DMS 273 (cell line): ENCODE data around the gene ASPSCR1.
A peak's percentile ranks its signal among the peaks of the same experiment; 100 is the strongest.

Experiments
- DNase-seq: peaks from one replicate; lab custom pipeline; 2025; ENCODE audit not compliant: unreplicated experiment; lab: John Stamatoyannopoulos, UW

The ASPSCR1 gene

DNA sequence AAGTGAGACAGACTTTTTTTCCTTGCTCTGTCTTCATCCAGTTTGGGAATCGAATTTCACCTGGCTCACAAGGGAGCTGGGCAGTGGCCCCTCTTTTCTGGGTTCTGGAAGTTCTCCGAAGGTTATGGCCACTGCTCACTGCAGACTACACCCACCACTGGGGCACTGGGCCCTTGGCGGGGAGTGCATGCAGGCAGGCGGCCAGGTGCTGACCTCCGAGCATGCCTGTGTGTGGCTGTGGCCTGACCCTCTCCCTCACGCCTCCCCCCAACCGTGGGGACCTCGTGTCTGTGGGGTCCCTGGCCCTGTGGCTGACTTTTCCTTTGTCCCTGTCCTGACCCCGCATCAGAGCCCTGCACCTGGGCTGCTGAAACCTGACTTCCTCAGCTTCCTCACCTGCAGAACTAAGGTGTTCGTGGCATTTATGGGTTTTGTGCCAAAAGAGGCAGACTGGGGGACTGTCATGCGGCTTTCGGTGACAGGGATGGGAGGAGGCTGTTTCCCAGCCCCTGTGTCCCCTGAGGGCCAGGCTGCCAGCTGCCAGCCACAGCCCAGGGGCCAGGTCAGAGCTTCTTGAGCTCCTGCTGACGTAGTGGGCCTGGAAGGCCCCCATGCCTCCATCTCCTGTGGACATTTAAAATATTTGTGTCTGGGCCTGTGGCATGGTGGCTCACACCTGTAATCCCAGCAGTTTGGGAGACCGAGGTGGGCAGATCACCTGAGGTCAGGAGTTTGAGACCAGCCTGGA is 21.4 kb downstream of the ASPSCR1 start:
- DNase-seq = no peak

DNA sequence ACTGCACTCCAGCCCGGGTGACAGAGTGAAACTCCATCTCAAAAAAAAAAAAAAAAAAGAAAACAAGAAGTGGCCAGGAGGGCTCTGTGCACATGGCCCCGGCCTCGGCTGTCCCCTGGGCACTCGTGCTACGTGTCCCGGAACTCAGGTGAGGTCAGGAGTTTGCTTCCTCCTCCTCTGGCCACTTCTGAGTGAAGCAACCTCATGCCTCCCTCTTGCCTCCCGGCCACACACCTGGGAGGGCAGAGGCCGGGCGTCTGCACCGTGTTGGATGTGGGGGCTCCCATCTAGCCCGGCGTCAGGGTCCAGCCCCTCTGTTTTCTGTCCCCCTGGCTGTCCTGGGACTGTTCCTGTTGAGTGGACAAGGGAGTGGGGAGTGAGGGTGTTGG is 22.2 kb downstream of the ASPSCR1 start:
- no peak for DNase-seq

DNA sequence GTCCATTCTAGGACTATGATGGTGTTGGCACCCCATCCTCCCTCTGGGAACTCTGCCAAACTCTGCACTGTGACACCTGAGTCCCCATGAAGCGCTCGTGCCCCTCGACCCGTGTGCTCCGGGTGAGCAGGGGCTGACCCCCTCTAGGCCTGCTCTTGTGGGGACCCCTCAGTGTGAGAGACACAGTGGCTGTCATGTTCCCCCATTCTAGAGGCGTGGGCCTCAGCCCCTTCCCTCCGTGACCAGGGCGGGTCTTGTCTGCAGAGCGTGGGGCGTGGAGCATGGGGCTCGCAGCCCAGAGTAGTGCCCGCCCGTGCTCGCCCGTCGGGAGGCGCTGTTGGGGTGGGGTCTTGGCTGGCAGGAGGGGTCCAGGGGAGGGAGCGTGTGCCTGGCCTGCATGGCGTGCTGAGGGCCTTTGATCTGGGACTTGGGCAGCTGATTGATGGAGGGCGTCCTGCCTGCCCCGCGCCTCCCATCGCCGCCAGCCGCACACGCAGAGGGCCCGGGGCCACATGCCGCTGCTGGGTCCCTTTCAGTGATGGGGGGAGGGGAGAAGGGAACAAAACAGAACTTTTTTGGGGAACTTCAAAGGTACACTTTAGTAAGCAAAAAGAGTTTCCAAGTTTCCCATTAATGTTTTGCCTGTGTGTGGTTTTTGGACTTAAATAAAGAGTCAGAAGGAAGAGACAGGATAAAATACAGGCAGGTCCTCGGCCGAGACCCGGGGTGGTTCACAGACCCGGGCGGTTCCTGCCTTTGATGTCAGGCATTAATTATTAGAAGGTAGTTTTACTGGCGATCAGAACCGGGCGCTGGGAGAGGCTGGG is 22.8 kb downstream of the ASPSCR1 start:
- no peak for DNase-seq

DNA sequence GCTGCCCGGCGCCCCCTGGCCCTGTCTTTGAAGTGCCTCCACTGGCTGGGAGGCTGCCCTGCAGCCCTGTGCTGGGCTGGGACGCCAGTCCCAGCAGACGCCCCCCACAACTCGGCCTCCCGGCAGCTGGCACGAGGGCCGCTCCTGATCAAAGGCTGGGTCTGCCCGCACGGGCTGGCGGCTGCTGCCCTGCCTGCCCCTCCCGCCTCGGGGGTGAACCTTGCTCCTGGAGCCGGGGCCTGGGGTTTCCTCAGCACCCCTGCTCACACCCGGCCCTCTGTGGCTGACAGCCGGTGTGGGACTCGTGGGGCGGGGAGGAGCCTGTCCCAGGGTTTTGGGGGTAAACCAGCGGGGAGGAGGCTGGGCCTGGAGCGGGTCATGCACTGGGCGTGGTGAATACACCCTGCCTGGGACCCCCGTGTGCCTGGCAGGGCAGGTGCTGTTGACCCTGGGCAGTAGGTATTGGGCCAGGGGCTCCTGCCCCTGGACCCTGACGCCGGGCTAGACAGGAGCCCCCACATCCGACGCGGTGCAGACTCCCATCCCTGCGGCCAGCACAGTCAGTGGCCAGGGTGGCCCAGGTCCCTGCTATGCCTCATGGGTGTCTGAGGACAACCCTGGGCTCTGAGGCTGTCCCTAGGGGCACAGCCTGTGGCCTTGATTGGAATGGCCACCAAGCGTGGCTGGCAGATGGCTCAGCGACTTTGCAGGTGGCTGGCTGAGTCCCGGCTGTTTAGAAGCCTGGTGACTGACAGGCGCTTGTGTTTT is 23.6 kb downstream of the ASPSCR1 start:
- peak; percentile 60 for DNase-seq

DNA sequence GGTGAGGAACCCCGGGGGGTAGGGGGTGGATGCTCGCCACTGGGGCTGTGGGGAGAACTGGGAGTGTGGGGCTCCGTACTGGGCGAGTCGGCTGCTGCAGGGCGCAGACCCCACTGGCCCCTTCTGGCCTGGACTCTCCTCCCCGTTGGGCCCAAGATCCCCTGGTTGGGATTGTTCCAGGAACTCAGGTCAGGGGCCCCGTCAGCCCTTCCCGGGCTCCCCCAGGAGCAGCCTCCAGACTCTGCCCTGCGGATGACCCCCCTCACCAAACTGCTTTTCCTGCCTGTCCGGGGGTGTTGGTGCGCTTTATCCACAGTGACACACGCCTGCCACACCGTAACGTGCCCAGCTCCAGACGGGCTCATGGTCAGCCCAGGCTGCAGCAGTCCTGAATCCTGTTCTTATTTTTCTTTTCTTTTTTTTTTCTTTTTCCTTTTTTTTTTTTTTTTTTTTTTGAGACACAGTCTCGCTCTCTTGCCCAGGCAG is 24.2 kb downstream of the ASPSCR1 start:
- DNase-seq = no peak

DNA sequence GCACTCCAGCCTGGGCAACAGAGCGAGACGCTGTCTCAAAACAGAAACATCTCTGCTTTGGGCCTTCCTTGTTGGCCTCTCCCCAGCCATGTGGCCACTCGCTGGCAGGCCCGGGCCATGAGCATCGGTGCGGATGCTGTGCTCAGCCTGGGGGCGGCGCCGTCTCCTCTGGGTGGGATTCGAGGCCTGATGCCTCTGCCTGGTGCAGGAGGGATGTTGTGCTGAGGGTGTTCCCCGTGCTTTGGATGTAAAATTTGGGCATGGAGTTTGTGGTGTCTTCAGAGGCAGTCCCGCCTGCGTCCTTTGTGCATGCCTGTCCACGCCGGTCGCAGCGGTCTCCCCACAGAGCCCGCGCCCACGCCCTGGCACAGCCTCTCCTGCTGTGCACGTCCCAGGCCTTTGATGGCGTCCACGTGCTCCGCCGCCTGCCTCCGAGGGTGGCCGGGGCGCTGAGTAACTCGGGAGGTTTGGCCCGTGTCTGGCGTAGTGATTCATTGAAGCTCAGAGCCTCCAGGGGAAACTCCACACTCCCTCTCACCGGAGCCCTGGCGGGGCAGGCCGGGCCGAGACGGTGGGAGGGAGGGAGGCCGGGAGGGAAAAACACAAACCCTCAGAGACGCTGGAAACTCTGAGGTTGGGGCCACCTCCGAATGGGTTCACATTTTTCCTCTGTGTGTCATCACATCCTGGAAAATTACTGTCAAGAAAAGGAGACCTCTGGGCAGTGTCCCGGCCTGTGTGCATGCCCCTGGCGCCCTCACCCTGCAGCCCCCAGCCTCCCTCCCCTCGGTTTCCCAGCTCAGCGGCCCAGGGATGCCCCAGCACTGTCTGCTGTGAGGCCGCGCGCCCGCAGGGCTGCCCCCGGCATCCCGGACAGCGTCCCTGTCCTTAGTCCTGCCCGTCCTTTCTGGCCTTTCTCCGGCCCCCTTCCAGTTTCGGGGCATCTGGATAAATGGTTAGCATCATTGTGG is 26.3 kb downstream of the ASPSCR1 start:
- peak; percentile 34 for DNase-seq

DNA sequence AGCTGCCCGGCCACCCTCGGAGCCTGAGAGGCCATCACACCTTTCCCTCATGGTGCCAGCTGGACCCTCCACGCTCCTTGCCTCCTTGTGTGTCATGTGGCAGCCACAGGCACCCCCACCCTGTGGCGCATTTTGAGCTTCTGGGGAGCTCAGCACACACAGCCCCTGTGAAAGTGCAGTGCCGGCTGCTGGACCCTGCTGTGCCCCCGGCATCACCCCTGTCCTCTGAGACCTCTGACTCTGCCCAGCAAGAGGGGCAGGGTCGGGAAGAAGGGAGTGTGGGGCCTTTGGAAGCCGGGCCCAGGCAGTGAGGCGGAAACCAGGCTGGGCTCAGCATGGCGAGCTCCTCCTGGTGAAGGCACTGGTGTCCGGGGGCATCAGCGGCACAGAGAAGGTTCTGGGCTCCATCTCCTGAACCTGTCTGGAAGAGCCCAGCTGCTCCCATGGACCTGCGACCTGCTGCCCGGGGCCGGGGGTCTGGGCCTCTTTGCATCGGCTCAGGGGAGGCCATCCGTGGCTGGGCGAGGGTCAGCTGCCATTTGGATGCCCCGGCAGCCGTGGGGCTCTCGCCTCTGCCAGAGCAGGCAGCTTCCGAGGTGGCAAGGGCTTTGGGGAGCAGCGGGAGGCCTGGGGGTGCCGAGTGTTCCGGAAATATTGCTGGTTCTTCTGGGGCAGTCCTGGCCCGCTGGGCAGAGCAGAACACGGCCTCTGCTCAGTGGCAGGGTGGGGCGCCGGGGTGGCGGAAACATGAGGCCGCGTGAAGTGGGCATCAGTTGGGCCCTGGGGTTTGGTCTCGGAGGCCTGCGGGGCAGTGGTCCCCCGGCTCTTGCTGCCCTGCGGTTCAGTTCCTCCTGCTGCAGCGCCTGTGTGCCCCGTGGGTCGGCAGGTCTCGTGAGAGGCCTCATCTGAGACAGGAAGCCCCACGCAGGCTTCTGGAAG is 27.4 kb downstream of the ASPSCR1 start:
- no peak for DNase-seq

DNA sequence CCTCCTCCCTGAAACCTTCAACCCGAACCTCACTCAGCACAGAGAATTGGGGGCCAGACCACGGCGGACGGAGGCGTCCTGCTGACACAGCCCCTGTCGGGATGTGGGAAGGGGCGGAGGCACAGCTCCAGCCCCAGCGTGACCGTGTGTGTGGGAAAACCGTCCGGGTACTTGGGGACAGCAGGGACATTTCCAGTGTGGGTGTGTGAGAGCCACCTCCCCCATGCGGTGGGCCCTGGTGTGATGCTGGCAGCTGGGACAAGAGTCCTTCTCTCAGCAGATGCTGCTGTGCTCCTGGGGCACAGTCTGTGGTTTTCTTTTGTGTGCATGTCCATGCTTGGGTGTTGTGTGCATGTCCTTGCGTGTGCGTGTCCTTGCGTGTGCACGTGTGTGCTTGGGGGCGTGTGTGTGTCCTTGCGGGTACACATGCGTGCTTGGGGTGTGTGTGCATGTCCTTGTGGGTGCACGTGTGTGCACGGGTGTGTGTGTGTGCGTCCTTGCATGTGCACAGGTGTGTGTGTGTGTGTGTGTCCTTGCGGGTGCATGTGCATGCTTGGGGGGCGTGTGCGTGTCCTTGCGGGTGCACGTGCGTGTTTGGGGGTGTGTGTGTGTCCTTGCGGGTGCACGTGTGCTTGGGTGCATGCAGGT is 28.4 kb downstream of the ASPSCR1 start:
- no peak for DNase-seq

DNA sequence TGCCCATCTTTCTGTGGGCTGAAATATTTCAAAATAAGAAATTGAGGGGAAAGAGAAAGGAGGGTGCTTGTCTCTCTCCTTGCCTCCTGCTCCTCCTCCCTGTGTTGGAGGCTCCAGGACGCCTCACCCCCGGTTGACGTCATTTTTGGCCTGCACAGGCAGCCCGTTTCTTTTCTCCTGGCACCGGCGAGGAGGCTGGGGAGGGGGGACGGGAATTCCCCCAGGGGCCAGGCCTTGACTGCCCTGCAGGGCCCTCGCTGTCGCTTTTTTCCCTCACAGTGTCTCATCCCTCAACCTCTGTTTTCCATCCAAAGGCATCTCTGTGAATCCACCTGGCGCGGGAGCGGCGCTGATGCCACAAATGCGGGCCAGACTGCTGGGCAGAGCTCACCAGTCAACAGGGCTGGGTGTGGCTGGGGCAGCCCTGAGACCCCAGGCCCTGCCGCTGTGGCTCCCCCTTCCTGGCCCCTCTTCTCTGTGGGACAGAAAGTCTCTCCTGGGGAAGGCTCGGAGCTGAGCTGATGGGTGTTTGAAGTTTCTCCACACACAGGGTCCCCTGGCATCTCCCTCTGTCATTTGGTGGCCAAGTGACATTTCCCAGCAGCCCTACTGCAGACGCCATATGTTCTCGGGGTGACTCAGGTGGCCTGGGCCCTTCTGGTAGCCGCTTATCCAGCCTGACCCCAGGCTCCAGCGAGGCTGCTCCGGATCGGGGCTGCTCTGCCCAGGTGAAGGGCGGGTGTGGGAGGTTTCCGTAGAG is 29.2 kb downstream of the ASPSCR1 start:
- DNase-seq = peak; percentile 67

DNA sequence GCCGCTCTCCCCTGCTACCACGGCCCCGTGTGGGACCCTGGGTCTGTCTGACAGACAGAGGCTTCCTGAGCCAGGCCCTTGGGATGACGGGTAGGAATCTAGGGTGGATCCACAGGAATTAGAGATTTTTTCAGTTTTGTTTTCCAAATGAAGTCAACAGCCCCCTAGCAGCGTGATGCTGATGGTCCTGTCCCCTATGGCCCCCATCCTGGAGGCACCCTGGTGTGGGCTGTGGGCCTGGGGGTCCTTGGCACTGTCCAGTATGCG is 29.7 kb downstream of the ASPSCR1 start:
- no peak for DNase-seq

DNA sequence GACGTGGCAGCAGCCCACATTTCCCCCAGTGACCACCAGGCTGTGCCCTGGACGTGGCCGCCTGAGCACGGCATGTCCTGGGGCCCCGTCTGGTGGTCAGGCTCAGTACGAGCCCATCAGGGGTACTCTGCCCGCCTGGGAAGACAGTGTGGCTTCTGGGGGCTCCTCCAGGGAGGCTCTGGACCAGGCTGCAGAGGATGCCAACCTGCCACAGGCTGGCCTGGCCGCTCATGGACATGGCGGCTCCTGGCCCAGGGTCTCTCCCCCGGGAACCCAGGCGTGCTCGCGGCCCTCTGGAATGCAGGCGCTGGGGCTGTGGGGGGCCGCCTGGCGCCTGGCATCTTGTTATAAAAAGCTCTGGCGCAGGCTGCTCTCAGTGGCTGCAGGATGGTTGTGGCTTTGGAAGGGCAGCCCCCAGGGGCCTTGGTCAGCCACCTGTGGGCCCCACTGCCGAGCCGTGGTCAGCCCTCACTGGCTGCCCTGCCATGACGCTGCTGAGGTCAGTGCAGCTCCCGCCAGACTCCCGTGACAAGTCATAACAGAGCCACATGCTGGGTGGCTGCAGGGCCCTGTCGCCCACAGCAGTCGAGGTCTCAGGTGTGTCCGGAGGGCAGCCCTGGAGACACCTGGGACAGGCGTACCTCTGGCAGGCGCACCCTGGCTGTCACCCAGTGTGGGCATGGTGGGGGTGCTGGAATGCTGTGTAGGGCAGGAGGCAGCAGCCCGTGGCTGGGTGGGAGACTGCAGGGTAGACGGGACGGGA is 30.2 kb downstream of the ASPSCR1 start:
- no peak for DNase-seq

DNA sequence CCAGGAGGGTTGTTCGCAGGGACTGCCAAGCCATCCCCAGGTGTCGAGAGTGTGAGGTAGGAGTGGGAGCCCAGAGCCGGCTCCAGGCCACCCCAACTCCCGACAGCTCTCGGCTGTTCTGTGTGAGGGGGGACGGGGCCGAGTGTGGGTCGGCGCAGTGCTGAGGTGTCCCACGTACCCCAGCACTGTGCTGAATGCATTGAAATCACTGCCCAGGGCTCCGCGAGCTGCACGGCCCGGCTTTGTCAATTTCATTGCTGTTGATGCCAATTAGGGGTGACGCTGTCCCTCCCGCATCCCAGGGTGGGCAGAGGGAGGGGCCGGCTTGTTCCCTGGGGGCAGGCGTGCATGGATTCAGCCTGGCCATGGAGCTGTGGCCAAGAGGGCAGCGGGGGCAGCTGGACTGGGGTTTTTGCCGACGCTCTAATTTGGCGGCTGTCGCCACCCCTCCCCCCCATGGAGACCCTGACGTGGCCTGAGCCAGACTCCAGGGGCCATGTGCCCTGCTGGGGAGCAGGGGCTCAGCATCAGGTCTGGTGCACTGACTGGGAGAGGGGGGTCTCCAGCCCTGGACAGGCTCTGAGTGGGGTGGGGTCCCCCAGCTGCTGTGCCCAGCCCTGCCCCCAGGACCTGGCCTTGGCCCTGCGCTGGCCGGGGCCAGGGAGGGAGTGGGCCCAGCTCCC is 31.0 kb downstream of the ASPSCR1 start:
- DNase-seq = no peak

DNA sequence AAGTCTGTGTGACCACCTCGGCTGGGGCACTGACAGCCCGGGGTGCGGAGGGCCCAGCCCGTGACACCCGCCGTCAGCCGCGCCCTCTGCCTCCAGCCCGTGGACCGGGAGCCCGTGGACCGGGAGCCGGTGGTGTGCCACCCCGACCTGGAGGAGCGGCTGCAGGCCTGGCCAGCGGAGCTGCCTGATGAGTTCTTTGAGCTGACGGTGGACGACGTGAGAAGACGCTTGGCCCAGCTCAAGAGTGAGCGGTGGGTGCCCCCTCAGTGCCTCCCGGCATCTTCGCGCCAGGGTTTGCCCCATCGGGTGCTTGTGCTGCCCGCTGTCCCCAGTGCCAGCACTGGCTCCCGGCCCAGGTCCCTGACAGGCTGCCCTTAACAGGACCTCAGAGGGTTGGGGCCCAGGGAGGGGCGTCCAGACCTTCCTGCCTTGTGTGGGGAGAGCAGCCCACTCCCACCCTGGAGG is 31.5 kb downstream of the ASPSCR1 start:
- DNase-seq = no peak

DNA sequence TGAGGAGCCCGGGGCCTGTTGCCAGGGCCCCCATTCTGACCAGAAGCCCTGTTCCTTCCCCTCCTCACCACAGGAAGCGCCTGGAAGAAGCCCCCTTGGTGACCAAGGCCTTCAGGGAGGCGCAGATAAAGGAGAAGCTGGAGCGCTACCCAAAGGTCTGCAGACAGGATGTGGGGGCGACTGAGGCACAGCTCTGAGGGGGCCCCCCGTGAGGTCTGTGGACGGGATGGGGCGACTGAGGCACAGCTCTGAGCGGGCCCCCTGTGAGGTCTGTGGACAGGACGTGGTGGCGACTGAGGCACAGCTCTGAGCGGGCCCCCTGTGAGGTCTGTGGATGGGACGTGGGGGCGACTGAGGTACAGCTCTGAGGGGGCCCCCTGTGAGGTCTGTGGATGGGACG is 32.0 kb downstream of the ASPSCR1 start:
- no peak for DNase-seq

DNA sequence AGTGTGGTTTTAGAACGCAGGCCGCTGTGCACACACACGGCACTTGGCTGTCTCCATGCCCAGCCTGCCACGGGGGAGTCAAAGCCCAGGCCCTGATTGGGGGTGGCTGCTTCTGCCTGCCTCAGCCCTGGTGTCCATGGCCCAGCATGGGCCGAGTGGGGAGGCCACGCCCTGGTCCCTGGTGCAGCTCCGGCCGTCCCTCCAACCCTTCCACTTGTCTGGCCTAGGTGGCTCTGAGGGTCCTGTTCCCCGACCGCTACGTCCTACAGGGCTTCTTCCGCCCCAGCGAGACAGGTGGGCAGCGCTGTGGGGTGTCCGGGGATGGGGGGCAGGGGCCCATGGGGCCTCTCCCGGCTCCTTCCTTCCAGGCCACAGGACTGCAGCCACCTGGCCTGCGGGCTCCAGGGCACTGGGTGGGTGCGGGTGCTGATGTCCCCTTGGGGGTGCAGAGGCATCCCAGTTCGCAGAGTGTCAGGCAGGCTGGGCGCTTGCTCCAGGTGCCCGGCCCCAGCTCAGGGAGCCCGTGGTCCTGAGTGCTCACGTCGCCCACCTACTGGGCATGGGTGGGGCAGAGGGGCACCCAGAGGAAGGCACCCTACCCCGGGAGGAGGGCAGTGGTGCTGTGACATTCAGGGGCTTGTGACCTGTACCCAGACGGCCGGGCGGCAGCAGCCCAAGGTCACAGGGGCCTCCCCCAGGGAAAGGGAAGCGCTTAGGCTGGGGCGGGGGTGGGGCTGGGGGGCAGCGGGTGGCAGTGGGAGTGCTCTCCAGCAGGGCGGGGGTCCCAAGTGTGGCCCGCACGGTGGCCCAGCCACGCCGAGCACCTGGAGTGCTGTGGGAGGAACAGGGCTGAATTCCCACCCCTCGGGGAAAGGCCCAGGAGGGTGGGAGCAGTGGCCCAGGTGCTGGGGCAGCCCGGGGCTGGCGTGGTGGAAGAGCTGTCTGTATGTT is 33.4 kb downstream of the ASPSCR1 start:
- no peak for DNase-seq
